ENCODE data around the gene SND1. TPM values are rescaled to one million over a fixed set of nuclear protein-coding genes. Genes with fewer than 3 reads are reported as not detected.
A peak's percentile ranks its signal among the peaks of the same experiment; 100 is the strongest.

Gene SND1
- total RNA-seq, 1 experiment from 2014 or later, result 139 TPM

DNA sequence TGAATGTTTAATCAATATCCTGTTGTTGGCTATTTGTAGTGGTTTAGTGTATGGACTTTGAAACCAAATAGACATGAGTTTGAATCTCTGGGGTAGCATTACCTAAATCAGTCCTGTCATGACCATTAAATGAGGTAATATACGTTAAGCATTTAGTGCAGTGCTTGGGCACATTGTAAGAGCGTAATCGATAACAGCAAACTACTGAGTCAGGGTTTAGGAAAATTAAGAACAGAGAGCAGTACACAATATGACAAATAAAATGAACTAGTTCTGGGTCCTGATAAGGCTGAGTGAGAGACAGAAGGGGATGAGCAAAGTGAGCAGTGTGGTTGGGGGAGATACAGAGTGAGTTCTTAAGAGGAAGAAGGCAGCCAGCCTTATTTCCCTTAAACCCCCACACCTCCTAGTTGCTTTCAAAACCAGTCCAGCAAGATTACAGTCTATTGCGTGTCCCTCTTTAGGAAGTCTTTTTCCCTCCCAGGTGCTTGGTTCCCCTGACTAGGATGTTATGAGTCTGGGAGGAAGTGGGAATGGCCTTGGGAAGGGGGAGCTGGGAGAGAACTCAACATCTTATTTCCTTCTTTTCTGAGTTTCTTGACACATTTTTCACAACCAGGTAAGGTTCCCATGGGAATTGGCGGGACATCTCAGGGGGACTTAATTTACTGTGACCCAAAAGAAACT lies 171.0 kb downstream of the SND1 start:
- ChIA-PET POLR2A (ENCODE audit: unreplicated experiment) (interaction anchor here (0.5 kb wide), 1 partner anchor 262 kb away, joined by 3 read pairs; no protein-coding TSS in a partner anchor), CTCF (no interaction called here)
- H3K36me3 ChIP-seq (ENCODE audit: low read depth, low read length), result no peaks in the 10 kb centered on the region
- peaks cover 10% of the 10 kb centered on the region; the same call in 1 of the 2 replicates for H4K20me1 ChIP-seq (ENCODE audit: low read length)
- H3K9me3 ChIP-seq (ENCODE audit: low read length), result no peaks in the 10 kb centered on the region
- H3K9me2 ChIP-seq (replicated peaks; ENCODE audit: low read length), result no peaks in the 10 kb centered on the region
- intact Hi-C loops (cut with micrococcal nuclease), result no loop called here
- H3K4me3 ChIP-seq (ENCODE audit: low read length), result no peak overlapping the region
- H3F3A ChIP-seq (ENCODE audit: low read length, unreplicated experiment), result no peaks in the 10 kb centered on the region
- peak overlapping the region; percentile 28; the same call in 1 of the 2 replicates for H3K27ac ChIP-seq (ENCODE audit: low read length)
- H2AFZ ChIP-seq (ENCODE audit: low read length), result no peak overlapping the region
- DNase-seq, result peak; percentile 78
- H3K27me3 ChIP-seq (ENCODE audit: low read length), result no peaks in the 10 kb centered on the region
- H3K79me2 ChIP-seq (ENCODE audit: low read length), result peaks cover 38% of the 10 kb centered on the region
- peak overlapping the region; percentile 47 for H3K4me2 ChIP-seq (ENCODE audit: low read length)
- no peak for TF ChIP-seq EZH2phosphoT487 (IDR thresholded peaks at IDR 0.05; ENCODE audit: borderline replicate concordance, low read length)
- ATAC-seq, result peak; percentile 60; the same call in 1 of the 2 replicates
- peaks cover 14% of the 10 kb centered on the region for H3K4me1 ChIP-seq (ENCODE audit: insufficient read depth, low read length)
- H3K9ac ChIP-seq (ENCODE audit: low read length), result no peak overlapping the region
- BruUV-seq (replicated peaks), result no TSS peak

DNA sequence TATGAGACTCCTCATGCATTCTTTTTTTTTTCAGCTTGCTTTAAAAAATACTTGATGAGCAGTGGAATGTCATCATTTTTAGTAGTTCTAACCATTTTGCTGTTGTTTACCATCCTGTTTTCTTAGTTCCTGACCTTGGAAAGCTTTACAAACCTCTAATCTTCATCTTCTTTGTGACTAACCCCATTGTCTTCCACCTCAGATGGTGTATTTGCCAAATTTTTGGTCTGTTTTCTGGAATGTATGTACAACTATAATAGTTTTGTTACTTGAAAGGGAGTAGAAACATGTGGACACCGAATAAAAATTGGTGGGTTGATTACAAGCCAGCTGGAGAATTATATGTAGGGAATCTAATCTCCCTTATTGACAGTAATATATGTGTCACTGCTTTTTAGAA lies 172.7 kb downstream of the SND1 start:
- Histone ChIP-seq H3K9me2 (replicated peaks; ENCODE audit: low read length) (no peaks in the 10 kb centered on the region), H3K27me3 (ENCODE audit: low read length) (no peaks in the 10 kb centered on the region), H3K9ac (ENCODE audit: low read length) (no peak overlapping the region), H3K4me2 (ENCODE audit: low read length) (no peak overlapping the region), H3K9me3 (ENCODE audit: low read length) (no peaks in the 10 kb centered on the region), H4K20me1 (ENCODE audit: low read length) (peaks cover 10% of the 10 kb centered on the region; the same call in 1 of the 2 replicates), H3K79me2 (ENCODE audit: low read length) (peaks cover 34% of the 10 kb centered on the region), H2AFZ (ENCODE audit: low read length) (no peak overlapping the region), H3F3A (ENCODE audit: low read length, unreplicated experiment) (no peaks in the 10 kb centered on the region), H3K36me3 (ENCODE audit: low read depth, low read length) (no peaks in the 10 kb centered on the region), H3K4me3 (ENCODE audit: low read length) (no peak overlapping the region), H3K4me1 (ENCODE audit: insufficient read depth, low read length) (peaks cover 14% of the 10 kb centered on the region), H3K27ac (ENCODE audit: low read length) (no peak overlapping the region)
- no TSS peak for BruUV-seq (replicated peaks)
- TF ChIP-seq EZH2 (IDR thresholded peaks at IDR 0.05; ENCODE audit: low read length, unreplicated experiment), result no peak
- TF ChIP-seq CTCF (conservative IDR thresholded peaks at IDR 0.05; ENCODE audit: low read depth, low read length), result no peak
- no peak for TF ChIP-seq EZH2phosphoT487 (IDR thresholded peaks at IDR 0.05; ENCODE audit: borderline replicate concordance, low read length)
- POLR2A ChIA-PET (ENCODE audit: unreplicated experiment), result no interaction called here
- CTCF ChIA-PET, result no interaction called here
- ATAC-seq (no peak), DNase-seq (no peak)
- intact Hi-C loops (cut with micrococcal nuclease), result no loop called here

- no peak overlapping the region for H2AFZ ChIP-seq (ENCODE audit: low read length)
- no peak overlapping the region for H3K9ac ChIP-seq (ENCODE audit: low read length)
- ATAC-seq (no peak), DNase-seq (no peak)
- ChIA-PET CTCF (no interaction called here), POLR2A (ENCODE audit: unreplicated experiment) (no interaction called here)
- H3K36me3 ChIP-seq (ENCODE audit: low read depth, low read length), result peaks cover 4% of the 10 kb centered on the region; the same call in 1 of the 2 replicates
- H3K27me3 ChIP-seq (ENCODE audit: low read length), result no peaks in the 10 kb centered on the region
- no TSS peak for BruUV-seq (replicated peaks)
- H3K4me1 ChIP-seq (ENCODE audit: insufficient read depth, low read length), result no peaks in the 10 kb centered on the region
- H3F3A ChIP-seq (ENCODE audit: low read length, unreplicated experiment), result no peaks in the 10 kb centered on the region
- TF ChIP-seq EZH2phosphoT487 (IDR thresholded peaks at IDR 0.05; ENCODE audit: borderline replicate concordance, low read length) (no peak), EZH2 (IDR thresholded peaks at IDR 0.05; ENCODE audit: low read length, unreplicated experiment) (no peak), CTCF (conservative IDR thresholded peaks at IDR 0.05; ENCODE audit: low read depth, low read length) (no peak)
- H3K27ac ChIP-seq (ENCODE audit: low read length), result no peak overlapping the region
- H3K4me3 ChIP-seq (ENCODE audit: low read length), result no peak overlapping the region
- H3K9me3 ChIP-seq (ENCODE audit: low read length), result no peaks in the 10 kb centered on the region
- H3K4me2 ChIP-seq (ENCODE audit: low read length), result no peak overlapping the region
- intact Hi-C loops (cut with micrococcal nuclease), result no loop called here
- no peaks in the 10 kb centered on the region for H3K9me2 ChIP-seq (replicated peaks; ENCODE audit: low read length)
- H4K20me1 ChIP-seq (ENCODE audit: low read length), result 0 out of 2 replicates have a peak, but pooled peaks cover 3% of the 10 kb centered on the region
- peaks cover 16% of the 10 kb centered on the region for H3K79me2 ChIP-seq (ENCODE audit: low read length)
Observed at GRCh38 chr7:127828843-127829500, 177.0 kb downstream of the SND1 start.

Measured in PC-3 (cell line).